GM18499 (cell line): ENCODE results near the gene NKAPD1.

ENCODE experiments used
- ATAC-seq: cut with Tn5 transposase; IDR thresholded peaks from one replicate; pipeline ENCODE4 v1.9.1; 2021; ENCODE audit warnings: moderate number of reproducible peaks; ENCODE audit not compliant: insufficient read depth, unreplicated experiment

The NKAPD1 gene

DNA sequence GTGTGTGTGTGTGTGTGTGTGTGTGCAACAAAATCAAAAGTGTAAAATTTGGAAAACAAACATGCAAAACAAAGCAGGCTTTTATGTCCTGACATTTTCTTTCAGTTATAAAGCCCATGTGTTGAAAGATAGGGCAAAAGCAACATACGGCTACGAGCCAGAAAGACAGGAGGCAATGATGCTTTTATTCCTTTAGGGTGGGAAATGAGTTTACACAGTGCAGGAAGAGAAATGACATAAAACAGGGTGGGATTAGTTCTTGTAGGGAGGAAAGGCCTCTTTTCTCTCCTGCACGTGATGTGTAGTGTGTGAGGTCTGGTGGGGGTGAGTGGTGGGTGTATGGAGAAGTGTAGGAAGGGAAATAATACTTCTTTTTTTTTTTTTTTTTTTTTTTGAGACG is 60.4 kb downstream of the NKAPD1 start:
- ATAC-seq, result no peak
